Stomach (tissue), 9 donors: ENCODE measurements around the gene GSG1L. TPM values are rescaled to one million over a fixed set of nuclear protein-coding genes. Genes with fewer than 3 reads are reported as not detected.
A peak's percentile ranks its signal among the peaks of the same experiment; 100 is the strongest.

ENCODE experiments used
- DNase-seq, 2 donors: peaks; one replicate each; pipeline versions ENCODE4 v3.0.0 to v3.0.0-alpha.2; 2013 to 2019
- H3K27ac ChIP-seq, 5 donors: fragments of 200-600 bp in 4 of 5; sonication (generic) in 4 of 5; one replicate each; pipeline ENCODE4 v1.5.1; 2013 to 2019; ENCODE audit warnings: mild to moderate bottlenecking in 1 of 5, moderate library complexity in 1 of 5
- H3K27me3 ChIP-seq, 3 donors: fragments of 200-600 bp; sonication (generic); one replicate each; pipeline ENCODE4 v1.5.1; 2017 to 2019; ENCODE audit warnings: mixed run types in 1 of 3
- H3K36me3 ChIP-seq, 4 donors: fragments of 200-600 bp; sonication (generic); 1 replicate in 3 of 4; 2 replicates in 1 of 4; pipeline ENCODE4 v1.5.1; 2016 to 2019
- H3K4me1 ChIP-seq, 4 donors: fragments of 200-600 bp; sonication (generic); one replicate each; pipeline ENCODE4 v1.5.1; 2016 to 2019
- H3K4me3 ChIP-seq, 4 donors: fragments of 200-600 bp; sonication (generic) in 3 of 4; one replicate each; pipeline ENCODE4 v1.5.1; 2016 to 2019; ENCODE audit warnings: mild to moderate bottlenecking in 1 of 4
- H3K9me3 ChIP-seq, 4 donors: fragments of 200-600 bp; sonication (generic); one replicate each; pipeline ENCODE4 v1.5.1; 2016 to 2019
- CTCF ChIP-seq, 7 experiments: fragments of 450-650 bp in 4 of 7; fragments of 200-600 bp in 3 of 7; sonication (generic) in 3 of 7; IDR thresholded peaks; one replicate each; pipeline ENCODE4 v1.5.1; 2016 to 2019; ENCODE audit warnings: antibody characterized with exemption in 7 of 7, control low read depth in 2 of 7, mild to moderate bottlenecking in 1 of 7
- EP300 ChIP-seq: sonication (generic); formaldehyde crosslinking; IDR thresholded peaks from one replicate; pipeline ENCODE4 v1.6.1; 2017; ENCODE audit warnings: antibody characterized with exemption
- POLR2A ChIP-seq, 4 donors: fragments of 450-650 bp; IDR thresholded peaks; one replicate each; pipeline ENCODE4 v1.6.1; 2016; ENCODE audit warnings: antibody characterized with exemption in 4 of 4, control low read depth in 2 of 4, mild to moderate bottlenecking in 1 of 4, moderate library complexity in 1 of 4
- POLR2AphosphoS5 ChIP-seq, 3 donors: sonication (generic); formaldehyde crosslinking; IDR thresholded peaks; one replicate each; pipeline ENCODE4 v1.6.1; 2016; ENCODE audit warnings: antibody characterized with exemption in 3 of 3
- WGBS, 5 donors: extraction: QIAGEN DNeasy Blood & Tissue Kit in 3 of 5; methylation state at CpG; one replicate each; pipeline versions ENCODE4 v1.1.5 to v1.1.7; 2013 to 2018; 5-methylcytosine and 5-hydroxymethylcytosine counted together
- intact Hi-C: fragments of 100-400 bp; cut with DNase I; formaldehyde crosslinking; loops from one replicate; pipeline ENCODE4 v1.15.1; 2023; ENCODE audit warnings: low total_unique reads
- polyA plus RNA-seq, 3 donors: library from polyadenylated mRNA; stranded (reverse); fragments of 200-250 nt; gene quantifications; one replicate each; pipeline ENCODE4 v1.2.3, GENCODE V29; 2013
- total RNA-seq, 5 donors: library from RNA; depleted of rRNA; stranded (reverse); fragments of >200 nt; gene quantifications; one replicate each; pipeline versions ENCODE4 v1.1.0 to v1.2.3, GENCODE V29; 2014 to 2016
- donor health status: healthy with polysubstance abuse.
- donor health status: Bipolar disorder and iron deficiency.
- donor health status: healthy.

GSG1L gene
- total and polyA plus RNA-seq, 8 donors, result 0.06 TPM; not detected in 7

- no peak overlapping the region for H3K4me3 ChIP-seq
- peaks cover 0 to 25% (median 8%) of the 10 kb centered on the region in 3 donors for H3K27me3 ChIP-seq
- H3K9me3 ChIP-seq, result no peaks in the 10 kb centered on the region
- 81 to 84% (median 81%) methylated on average over 9 of the region's 9 CpGs for WGBS, 5 donors
- no peaks in the 10 kb centered on the region for H3K4me1 ChIP-seq
- TF ChIP-seq POLR2AphosphoS5 (IDR thresholded peaks at IDR 0.05) (no peak), CTCF (IDR thresholded peaks at IDR 0.05) (no peak)
- intact Hi-C loops, result no loop called here
- no peak for DNase-seq
- H3K36me3 ChIP-seq, result no peaks in the 10 kb centered on the region
- no peak overlapping the region for H3K27ac ChIP-seq
Observed at GRCh38 chr16:27800817-27801216, 262.7 kb downstream of the GSG1L start.

- H3K4me3 ChIP-seq, result no peak overlapping the region
- no peaks in the 10 kb centered on the region for H3K9me3 ChIP-seq
- no peak overlapping the region for H3K27ac ChIP-seq
- no peaks in the 10 kb centered on the region for H3K36me3 ChIP-seq
- WGBS, 5 donors, result 59 to 74% (median 66%) methylated on average over 7 to 8 of the region's 8 CpGs
- intact Hi-C loops, result no loop called here
- H3K27me3 ChIP-seq, result peaks cover 0 to 25% (median 8%) of the 10 kb centered on the region in 3 donors
- no peak for TF ChIP-seq POLR2AphosphoS5 (IDR thresholded peaks at IDR 0.05)
- TF ChIP-seq EP300, result no peak
- TF ChIP-seq POLR2A (IDR thresholded peaks at IDR 0.05), result no peak
- no peak for TF ChIP-seq CTCF (IDR thresholded peaks at IDR 0.05)
- DNase-seq, result no peak
- H3K4me1 ChIP-seq, result no peaks in the 10 kb centered on the region
Observed at GRCh38 chr16:27799896-27800295, 263.6 kb downstream of the GSG1L start.

- Histone ChIP-seq H3K27ac (no peak overlapping the region), H3K36me3 (no peaks in the 10 kb centered on the region), H3K9me3 (no peaks in the 10 kb centered on the region), H3K4me3 (no peak overlapping the region), H3K27me3 (peaks cover 0 to 11% (median 3%) of the 10 kb centered on the region in 3 donors), H3K4me1 (peaks cover 0 to 4% (median 0%) of the 10 kb centered on the region in 4 donors)
- no peak for DNase-seq
- 58 to 71% (median 65%) methylated on average over 5 of the region's 5 CpGs for WGBS, 5 donors
- intact Hi-C loops, result no loop called here
- TF ChIP-seq POLR2AphosphoS5 (IDR thresholded peaks at IDR 0.05) (no peak), CTCF (IDR thresholded peaks at IDR 0.05) (no peak), POLR2A (IDR thresholded peaks at IDR 0.05) (no peak), EP300 (no peak)
Observed at GRCh38 chr16:27798241-27798640, 265.3 kb downstream of the GSG1L start.

- intact Hi-C loops, result no loop called here
- 51 to 65% (median 58%) methylated on average over 11 of the region's 11 CpGs for WGBS, 5 donors
- no peaks in the 10 kb centered on the region for H3K9me3 ChIP-seq
Observed at GRCh38 chr16:27795992-27796614, 267.4 kb downstream of the GSG1L start.

More at GRCh38 chr16:27795992-27796614, 267.4 kb downstream of the GSG1L start:
- peak; percentile 40 to 77 for DNase-seq
- TF ChIP-seq POLR2A (IDR thresholded peaks at IDR 0.05), result no peak
- TF ChIP-seq CTCF (IDR thresholded peaks at IDR 0.05), result no peak
- no peak for TF ChIP-seq POLR2AphosphoS5 (IDR thresholded peaks at IDR 0.05)
- TF ChIP-seq EP300, result no peak
- H3K4me1 ChIP-seq, result peaks cover 0 to 4% (median 0%) of the 10 kb centered on the region in 4 donors
- H3K4me3 ChIP-seq, result no peak overlapping the region
- H3K36me3 ChIP-seq, result no peaks in the 10 kb centered on the region
- H3K27ac ChIP-seq, result no peak overlapping the region
- H3K27me3 ChIP-seq, result no peaks in the 10 kb centered on the region
